ENCODE data around the gene PPFIA4. TPM values are rescaled to one million over a fixed set of nuclear protein-coding genes. Genes with fewer than 3 reads are reported as not detected.

PPFIA4 gene
- total RNA-seq, 2 experiments from 2014 or later = 78.8 to 79.9 TPM

DNA sequence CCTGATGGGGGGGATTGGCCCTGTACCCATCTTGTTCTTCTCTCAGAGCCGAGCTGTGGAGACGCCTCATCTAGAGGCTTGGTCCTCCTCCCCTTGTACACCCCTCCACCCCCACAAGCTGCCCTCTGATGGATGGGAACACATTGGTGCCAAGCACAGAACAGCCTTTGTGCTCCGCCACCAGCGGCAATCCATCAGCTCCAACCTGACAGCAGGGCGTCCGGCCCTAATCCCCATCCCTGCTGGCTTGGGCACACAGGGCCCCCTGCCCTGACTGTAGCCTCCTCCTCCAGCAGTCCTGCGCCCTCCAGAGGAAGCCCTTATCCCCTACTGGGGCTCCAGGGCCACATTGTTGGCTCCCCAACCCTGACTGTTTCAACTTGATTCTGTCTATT is 63.4 kb downstream of the PPFIA4 start:
- ChIA-PET CTCF (no interaction called here), POLR2A (no interaction called here)
- no peak for ATAC-seq
- no peaks in the 10 kb centered on the region for H3K4me1 Mint-ChIP-seq (ENCODE audit: low read depth)
- peaks cover 14% of the 10 kb centered on the region for H3K27me3 Mint-ChIP-seq
- H3K27ac Mint-ChIP-seq = no peak overlapping the region
- TF ChIP-seq, protein P1, sequence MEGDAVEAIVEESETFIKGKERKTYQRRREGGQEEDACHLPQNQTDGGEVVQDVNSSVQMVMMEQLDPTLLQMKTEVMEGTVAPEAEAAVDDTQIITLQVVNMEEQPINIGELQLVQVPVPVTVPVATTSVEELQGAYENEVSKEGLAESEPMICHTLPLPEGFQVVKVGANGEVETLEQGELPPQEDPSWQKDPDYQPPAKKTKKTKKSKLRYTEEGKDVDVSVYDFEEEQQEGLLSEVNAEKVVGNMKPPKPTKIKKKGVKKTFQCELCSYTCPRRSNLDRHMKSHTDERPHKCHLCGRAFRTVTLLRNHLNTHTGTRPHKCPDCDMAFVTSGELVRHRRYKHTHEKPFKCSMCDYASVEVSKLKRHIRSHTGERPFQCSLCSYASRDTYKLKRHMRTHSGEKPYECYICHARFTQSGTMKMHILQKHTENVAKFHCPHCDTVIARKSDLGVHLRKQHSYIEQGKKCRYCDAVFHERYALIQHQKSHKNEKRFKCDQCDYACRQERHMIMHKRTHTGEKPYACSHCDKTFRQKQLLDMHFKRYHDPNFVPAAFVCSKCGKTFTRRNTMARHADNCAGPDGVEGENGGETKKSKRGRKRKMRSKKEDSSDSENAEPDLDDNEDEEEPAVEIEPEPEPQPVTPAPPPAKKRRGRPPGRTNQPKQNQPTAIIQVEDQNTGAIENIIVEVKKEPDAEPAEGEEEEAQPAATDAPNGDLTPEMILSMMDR (IDR thresholded peaks at IDR 0.05) = no peak
- H3K9me3 Mint-ChIP-seq = peaks cover 5% of the 10 kb centered on the region
- DNase-seq = no peak
- intact Hi-C loops (cut with micrococcal nuclease) = no loop called here
- no peaks in the 10 kb centered on the region for H3K36me3 Mint-ChIP-seq (ENCODE audit: low read depth)
- H3K4me3 Mint-ChIP-seq = no peak overlapping the region

DNA sequence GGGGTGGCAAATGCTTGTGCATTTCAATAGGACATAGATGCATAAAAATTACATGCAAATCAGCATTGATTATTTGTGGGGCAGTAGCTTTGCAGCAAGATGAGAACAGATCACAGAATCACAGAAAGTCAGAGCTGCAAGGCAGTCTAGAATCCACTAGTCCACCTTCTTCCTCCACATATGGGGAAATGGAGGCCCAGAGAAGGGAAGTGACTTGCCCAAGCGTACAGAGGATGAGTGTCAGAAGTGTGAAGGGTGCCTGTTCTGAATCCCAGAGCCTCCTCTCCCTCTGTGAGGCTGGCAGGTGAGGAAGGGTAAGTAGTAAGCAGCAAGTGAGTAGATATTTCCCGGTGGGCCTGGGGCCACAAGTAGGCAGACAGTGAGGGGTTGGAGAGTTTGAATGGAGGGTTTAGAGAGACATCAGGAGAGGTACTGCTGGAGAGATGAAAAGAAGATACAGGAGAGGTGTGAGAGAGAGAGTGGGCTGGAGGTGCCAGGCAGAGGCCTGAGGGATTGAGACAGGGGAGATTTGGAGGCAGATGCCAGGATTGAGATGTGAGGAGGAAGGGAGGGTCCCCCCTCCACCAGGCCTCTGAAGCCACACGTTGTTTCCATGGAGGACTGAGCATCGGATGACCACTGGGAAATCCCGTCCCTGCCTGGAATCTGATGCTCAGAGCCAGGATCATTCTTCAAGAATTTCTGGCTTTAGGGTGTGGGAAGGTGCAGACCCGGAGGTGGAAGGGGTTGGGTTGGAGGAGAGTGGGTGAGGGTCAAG is 64.3 kb downstream of the PPFIA4 start:
- no peak overlapping the region for H3K4me3 Mint-ChIP-seq
- TF ChIP-seq, protein P1 (IDR thresholded peaks at IDR 0.05) = no peak
- intact Hi-C loops (cut with micrococcal nuclease) = no loop called here
- POLR2A ChIA-PET = no interaction called here
- no peak overlapping the region for H3K27ac Mint-ChIP-seq
- peaks cover 14% of the 10 kb centered on the region for H3K27me3 Mint-ChIP-seq
- CTCF ChIA-PET = no interaction called here
- ATAC-seq (no peak), DNase-seq (no peak)
- no peaks in the 10 kb centered on the region for H3K4me1 Mint-ChIP-seq (ENCODE audit: low read depth)
- no peaks in the 10 kb centered on the region for H3K36me3 Mint-ChIP-seq (ENCODE audit: low read depth)
- peaks cover 15% of the 10 kb centered on the region for H3K9me3 Mint-ChIP-seq

DNA sequence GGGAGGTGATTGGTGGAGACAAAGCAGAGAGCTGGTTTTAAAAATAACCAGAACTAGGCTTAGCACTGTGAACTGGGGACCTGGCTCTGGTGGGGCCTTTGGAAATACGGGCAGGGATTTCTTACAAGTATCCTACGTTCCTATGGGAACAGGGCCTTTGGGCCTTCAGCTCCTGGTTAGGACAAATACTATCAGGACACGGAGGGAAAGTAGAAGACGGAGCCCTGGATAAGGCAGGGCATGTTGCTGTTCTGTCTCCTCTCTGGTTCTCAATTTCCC is 64.8 kb downstream of the PPFIA4 start:
- no peaks in the 10 kb centered on the region for H3K4me1 Mint-ChIP-seq (ENCODE audit: low read depth)
- no peak overlapping the region for H3K4me3 Mint-ChIP-seq
- CTCF ChIA-PET = no interaction called here
- no peak for DNase-seq
- no peak for ATAC-seq
- H3K27ac Mint-ChIP-seq = no peak overlapping the region
- peaks cover 18% of the 10 kb centered on the region for H3K9me3 Mint-ChIP-seq
- POLR2A ChIA-PET = no interaction called here
- no peaks in the 10 kb centered on the region for H3K36me3 Mint-ChIP-seq (ENCODE audit: low read depth)
- intact Hi-C loops (cut with micrococcal nuclease) = no loop called here
- H3K27me3 Mint-ChIP-seq = peaks cover 14% of the 10 kb centered on the region
- TF ChIP-seq, protein P1 (IDR thresholded peaks at IDR 0.05) = no peak

DNA sequence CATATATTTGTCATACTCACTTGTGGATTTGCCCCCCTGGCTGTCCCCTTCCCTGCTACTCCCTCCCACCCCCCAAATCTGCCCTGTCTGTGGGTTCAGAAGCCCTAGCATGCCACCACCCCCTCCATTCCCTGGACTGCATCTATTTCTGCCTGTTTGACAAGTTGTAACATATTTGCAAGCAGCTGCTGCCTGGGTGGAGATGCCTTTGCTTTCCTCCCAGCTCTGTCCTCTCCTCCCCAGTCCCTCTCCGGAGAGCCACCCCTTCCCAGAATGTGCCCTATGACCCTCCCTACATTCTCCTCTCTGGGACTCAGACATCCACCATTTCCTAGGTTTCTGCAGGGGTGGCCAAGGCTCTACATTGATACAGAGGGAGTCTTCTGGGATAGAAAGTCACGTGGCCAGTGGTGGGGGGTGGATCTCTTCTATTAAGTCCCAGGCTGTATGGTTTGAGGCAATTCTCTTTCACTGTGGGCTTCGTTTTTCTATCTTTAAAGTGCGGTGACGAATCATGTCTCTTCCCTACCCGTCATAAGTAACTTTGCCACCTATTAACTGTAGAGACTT is 65.6 kb downstream of the PPFIA4 start:
- intact Hi-C loops (cut with micrococcal nuclease) = no loop called here
- ChIA-PET POLR2A (no interaction called here), CTCF (no interaction called here)
- ATAC-seq (no peak), DNase-seq (no peak)
- H3K4me3 Mint-ChIP-seq = no peak overlapping the region
- H3K27ac Mint-ChIP-seq = no peak overlapping the region
- H3K27me3 Mint-ChIP-seq = peaks cover 14% of the 10 kb centered on the region
- no peaks in the 10 kb centered on the region for H3K36me3 Mint-ChIP-seq (ENCODE audit: low read depth)
- H3K9me3 Mint-ChIP-seq = peaks cover 19% of the 10 kb centered on the region
- TF ChIP-seq, protein P1 (IDR thresholded peaks at IDR 0.05) = no peak
- H3K4me1 Mint-ChIP-seq (ENCODE audit: low read depth) = no peaks in the 10 kb centered on the region

DNA sequence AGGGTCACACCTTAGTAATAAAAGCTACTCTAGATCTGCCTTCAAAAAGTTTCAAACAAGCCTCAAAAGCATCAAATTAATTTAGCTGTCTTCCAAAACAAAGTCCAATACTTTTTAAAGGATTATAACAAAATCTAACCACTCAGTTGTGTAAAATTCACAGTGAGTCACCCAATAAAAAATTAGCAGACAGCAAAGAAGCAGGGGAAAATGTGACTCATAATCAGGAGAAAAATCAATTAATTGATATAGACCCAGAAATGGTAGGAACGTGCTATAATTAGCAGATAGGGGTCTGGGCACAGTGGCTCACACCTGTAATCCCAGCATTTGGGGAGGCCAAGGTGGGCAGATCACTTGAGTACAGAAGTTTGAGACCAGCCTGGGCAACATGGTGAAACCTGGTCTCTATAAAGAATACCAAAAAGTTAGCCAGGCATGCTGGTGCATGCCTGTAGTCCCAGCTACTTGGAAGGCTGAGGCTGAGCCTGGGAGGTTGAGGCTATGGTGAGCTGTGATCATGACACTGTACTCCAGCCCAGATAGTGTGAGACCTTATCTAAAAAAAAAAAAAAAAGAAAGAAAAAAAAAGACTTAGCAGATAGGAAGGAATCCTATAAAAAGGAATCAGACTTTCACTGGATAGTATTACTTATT is 67.6 kb downstream of the PPFIA4 start:
- Mint-ChIP-seq H3K9me3 (peaks cover 19% of the 10 kb centered on the region), H3K27ac (no peak overlapping the region), H3K36me3 (ENCODE audit: low read depth) (no peaks in the 10 kb centered on the region), H3K4me3 (no peak overlapping the region), H3K27me3 (peaks cover 10% of the 10 kb centered on the region), H3K4me1 (ENCODE audit: low read depth) (no peaks in the 10 kb centered on the region)
- ATAC-seq = no peak
- TF ChIP-seq, protein P1 (IDR thresholded peaks at IDR 0.05) = no peak
- ChIA-PET CTCF (no interaction called here), POLR2A (no interaction called here)
- DNase-seq = no peak
- intact Hi-C loops (cut with micrococcal nuclease) = no loop called here
